Stomach (tissue), 9 donors: ENCODE data around the gene TMEFF2. TPM values are rescaled to one million over a fixed set of nuclear protein-coding genes. Genes with fewer than 3 reads are reported as not detected.

Source experiments
- DNase-seq, 2 donors: peaks; one replicate each; pipeline versions ENCODE4 v3.0.0 to v3.0.0-alpha.2; 2013 to 2019
- H3K27ac ChIP-seq, 5 donors: fragments of 200-600 bp in 4 of 5; sonication (generic) in 4 of 5; one replicate each; pipeline ENCODE4 v1.5.1; 2013 to 2019; ENCODE audit warnings: mild to moderate bottlenecking in 1 of 5, moderate library complexity in 1 of 5
- H3K27me3 ChIP-seq, 3 donors: fragments of 200-600 bp; sonication (generic); one replicate each; pipeline ENCODE4 v1.5.1; 2017 to 2019; ENCODE audit warnings: mixed run types in 1 of 3
- H3K36me3 ChIP-seq, 4 donors: fragments of 200-600 bp; sonication (generic); 1 replicate in 3 of 4; 2 replicates in 1 of 4; pipeline ENCODE4 v1.5.1; 2016 to 2019
- H3K4me1 ChIP-seq, 4 donors: fragments of 200-600 bp; sonication (generic); one replicate each; pipeline ENCODE4 v1.5.1; 2016 to 2019
- H3K4me3 ChIP-seq, 4 donors: fragments of 200-600 bp; sonication (generic) in 3 of 4; one replicate each; pipeline ENCODE4 v1.5.1; 2016 to 2019; ENCODE audit warnings: mild to moderate bottlenecking in 1 of 4
- H3K9me3 ChIP-seq, 4 donors: fragments of 200-600 bp; sonication (generic); one replicate each; pipeline ENCODE4 v1.5.1; 2016 to 2019
- EP300 ChIP-seq: sonication (generic); formaldehyde crosslinking; IDR thresholded peaks from one replicate; pipeline ENCODE4 v1.6.1; 2017; ENCODE audit warnings: antibody characterized with exemption
- POLR2A ChIP-seq, 4 donors: fragments of 450-650 bp; IDR thresholded peaks; one replicate each; pipeline ENCODE4 v1.6.1; 2016; ENCODE audit warnings: antibody characterized with exemption in 4 of 4, control low read depth in 2 of 4, mild to moderate bottlenecking in 1 of 4, moderate library complexity in 1 of 4
- POLR2AphosphoS5 ChIP-seq, 3 donors: sonication (generic); formaldehyde crosslinking; IDR thresholded peaks; one replicate each; pipeline ENCODE4 v1.6.1; 2016; ENCODE audit warnings: antibody characterized with exemption in 3 of 3
- WGBS, 5 donors: extraction: QIAGEN DNeasy Blood & Tissue Kit in 3 of 5; methylation state at CpG; one replicate each; pipeline versions ENCODE4 v1.1.5 to v1.1.7; 2013 to 2018; 5-methylcytosine and 5-hydroxymethylcytosine counted together
- intact Hi-C: fragments of 100-400 bp; cut with DNase I; formaldehyde crosslinking; loops from one replicate; pipeline ENCODE4 v1.15.1; 2023; ENCODE audit warnings: low total_unique reads
- polyA plus RNA-seq, 3 donors: library from polyadenylated mRNA; stranded (reverse); fragments of 200-250 nt; gene quantifications; one replicate each; pipeline ENCODE4 v1.2.3, GENCODE V29; 2013
- total RNA-seq, 5 donors: library from RNA; depleted of rRNA; stranded (reverse); fragments of >200 nt; gene quantifications; one replicate each; pipeline versions ENCODE4 v1.1.0 to v1.2.3, GENCODE V29; 2014 to 2016
- TF ChIP-seq, protein P1 (sequence below), 7 experiments: fragments of 450-650 bp in 4 of 7; fragments of 200-600 bp in 3 of 7; sonication (generic) in 3 of 7; IDR thresholded peaks; one replicate each; pipeline ENCODE4 v1.5.1; 2016 to 2019; ENCODE audit warnings: antibody characterized with exemption in 7 of 7, control low read depth in 2 of 7, mild to moderate bottlenecking in 1 of 7
- donor health status: healthy with polysubstance abuse.
- donor health status: Bipolar disorder and iron deficiency.
- donor health status: healthy.

TMEFF2 gene
- total and polyA plus RNA-seq, 8 donors, result 0.23 to 0.50 (median 0.37) TPM; not detected in 3

DNA sequence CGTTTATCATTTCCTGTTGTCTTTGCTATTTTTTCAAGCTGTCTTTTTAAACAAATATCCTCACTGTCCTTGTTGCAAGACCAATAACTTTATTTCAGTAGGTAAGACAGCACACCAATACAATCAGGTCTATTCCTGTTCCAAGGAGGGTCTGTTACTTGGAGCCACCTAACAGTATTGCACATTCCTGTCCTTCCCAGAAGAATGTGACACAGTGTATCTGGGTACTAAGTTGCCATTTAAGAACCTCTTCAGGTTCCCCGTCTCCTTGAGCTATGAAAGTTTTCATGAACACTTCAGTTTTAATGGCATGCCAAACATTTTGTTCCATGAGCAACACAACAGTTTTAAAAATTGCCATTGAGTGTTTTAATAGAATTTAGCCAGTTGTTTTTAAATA is 209.0 kb downstream of the TMEFF2 start:
- DNase-seq, result no peak
- no peak for TF ChIP-seq POLR2A (IDR thresholded peaks at IDR 0.05)
- TF ChIP-seq EP300, result no peak
- TF ChIP-seq POLR2AphosphoS5 (IDR thresholded peaks at IDR 0.05), result no peak
- TF ChIP-seq, protein P1, sequence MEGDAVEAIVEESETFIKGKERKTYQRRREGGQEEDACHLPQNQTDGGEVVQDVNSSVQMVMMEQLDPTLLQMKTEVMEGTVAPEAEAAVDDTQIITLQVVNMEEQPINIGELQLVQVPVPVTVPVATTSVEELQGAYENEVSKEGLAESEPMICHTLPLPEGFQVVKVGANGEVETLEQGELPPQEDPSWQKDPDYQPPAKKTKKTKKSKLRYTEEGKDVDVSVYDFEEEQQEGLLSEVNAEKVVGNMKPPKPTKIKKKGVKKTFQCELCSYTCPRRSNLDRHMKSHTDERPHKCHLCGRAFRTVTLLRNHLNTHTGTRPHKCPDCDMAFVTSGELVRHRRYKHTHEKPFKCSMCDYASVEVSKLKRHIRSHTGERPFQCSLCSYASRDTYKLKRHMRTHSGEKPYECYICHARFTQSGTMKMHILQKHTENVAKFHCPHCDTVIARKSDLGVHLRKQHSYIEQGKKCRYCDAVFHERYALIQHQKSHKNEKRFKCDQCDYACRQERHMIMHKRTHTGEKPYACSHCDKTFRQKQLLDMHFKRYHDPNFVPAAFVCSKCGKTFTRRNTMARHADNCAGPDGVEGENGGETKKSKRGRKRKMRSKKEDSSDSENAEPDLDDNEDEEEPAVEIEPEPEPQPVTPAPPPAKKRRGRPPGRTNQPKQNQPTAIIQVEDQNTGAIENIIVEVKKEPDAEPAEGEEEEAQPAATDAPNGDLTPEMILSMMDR (IDR thresholded peaks at IDR 0.05), result no peak
- no peaks in the 10 kb centered on the region for H3K36me3 ChIP-seq
- H3K27ac ChIP-seq, result no peak overlapping the region
- no peak overlapping the region for H3K4me3 ChIP-seq
- WGBS, 5 donors, result 70 to 82% (median 73%) methylated on average over 2 of the region's 2 CpGs
- intact Hi-C loops, result no loop called here
- no peaks in the 10 kb centered on the region for H3K4me1 ChIP-seq
- H3K9me3 ChIP-seq, result no peaks in the 10 kb centered on the region
- H3K27me3 ChIP-seq, result no peaks in the 10 kb centered on the region

DNA sequence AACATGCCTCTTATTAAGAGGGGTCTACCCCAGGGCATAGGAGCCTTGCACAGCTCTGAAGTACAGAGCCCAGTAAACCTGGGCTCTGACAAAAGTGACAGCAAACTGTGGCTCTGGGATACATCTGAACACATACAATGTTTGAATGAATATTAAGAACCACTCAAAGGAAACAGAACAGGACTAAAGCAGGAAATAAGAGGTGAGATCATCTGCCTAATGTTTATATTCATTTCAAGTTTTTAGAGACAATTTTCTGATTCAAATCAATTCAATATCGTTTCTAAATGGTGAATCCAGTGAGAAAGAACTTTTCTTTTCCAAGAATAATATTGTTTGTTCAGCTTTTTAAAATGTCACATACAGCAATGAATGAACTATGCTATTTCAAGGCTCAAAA is 211.1 kb downstream of the TMEFF2 start:
- H3K27me3 ChIP-seq, result no peaks in the 10 kb centered on the region
- H3K27ac ChIP-seq, result no peak overlapping the region
- H3K9me3 ChIP-seq, result no peaks in the 10 kb centered on the region
- no peak for DNase-seq
- H3K4me1 ChIP-seq, result no peaks in the 10 kb centered on the region
- intact Hi-C loops, result no loop called here
- no peak overlapping the region for H3K4me3 ChIP-seq
- no peak for TF ChIP-seq POLR2AphosphoS5 (IDR thresholded peaks at IDR 0.05)
- no peak for TF ChIP-seq POLR2A (IDR thresholded peaks at IDR 0.05)
- TF ChIP-seq EP300, result no peak
- TF ChIP-seq, protein P1 (IDR thresholded peaks at IDR 0.05), result no peak
- no peaks in the 10 kb centered on the region for H3K36me3 ChIP-seq
- 63 to 86% (median 79%) methylated on average over 1 of the region's 1 CpG for WGBS, 5 donors

DNA sequence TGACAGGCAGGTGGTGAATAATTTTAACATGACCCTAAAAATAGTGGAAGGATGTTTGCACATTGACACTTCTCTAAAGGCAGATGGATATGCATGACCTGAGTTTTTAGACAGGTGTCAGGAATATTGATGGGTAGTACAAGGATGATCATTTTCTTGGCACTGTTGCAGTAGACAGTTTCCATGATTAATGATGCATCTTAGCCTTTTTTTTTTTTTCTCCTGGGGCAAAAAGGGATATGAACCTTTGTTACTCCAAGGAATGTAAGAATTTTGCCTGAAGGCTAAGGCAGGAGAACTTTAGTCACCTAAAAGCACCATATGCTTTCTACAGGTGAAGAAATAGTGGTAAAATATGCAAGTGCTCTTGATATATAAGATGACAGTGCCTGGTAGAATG is 211.5 kb downstream of the TMEFF2 start:
- H3K9me3 ChIP-seq, result no peaks in the 10 kb centered on the region
- intact Hi-C loops, result no loop called here
- H3K4me1 ChIP-seq, result no peaks in the 10 kb centered on the region
- no peaks in the 10 kb centered on the region for H3K36me3 ChIP-seq
- TF ChIP-seq EP300, result no peak
- TF ChIP-seq POLR2AphosphoS5 (IDR thresholded peaks at IDR 0.05), result no peak
- DNase-seq, result no peak
- H3K4me3 ChIP-seq, result no peak overlapping the region
- H3K27ac ChIP-seq, result no peak overlapping the region
- H3K27me3 ChIP-seq, result no peaks in the 10 kb centered on the region

DNA sequence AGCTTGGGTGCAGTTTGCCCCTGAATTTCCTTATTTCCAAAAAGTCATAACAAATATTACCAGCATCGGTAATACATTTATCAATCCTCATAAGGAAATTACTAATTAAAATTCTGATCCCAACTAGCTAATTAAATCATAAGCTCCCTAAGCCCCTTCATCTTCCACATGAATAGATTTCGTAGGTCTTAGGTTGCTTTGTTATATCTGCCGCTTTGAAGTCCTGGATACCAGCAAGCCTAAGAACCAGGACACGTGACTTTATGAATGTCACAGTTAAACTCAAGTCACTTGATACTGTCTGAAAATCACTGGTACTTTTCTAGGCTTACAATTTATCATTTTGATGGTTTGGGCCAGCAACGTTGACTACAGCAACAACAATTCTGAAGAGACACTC is 213.0 kb downstream of the TMEFF2 start:
- TF ChIP-seq, protein P1 (IDR thresholded peaks at IDR 0.05), result no peak
- TF ChIP-seq POLR2A (IDR thresholded peaks at IDR 0.05) (no peak), POLR2AphosphoS5 (IDR thresholded peaks at IDR 0.05) (no peak), EP300 (no peak)
- H3K27me3 ChIP-seq, result no peaks in the 10 kb centered on the region
- no peaks in the 10 kb centered on the region for H3K9me3 ChIP-seq
- no peak overlapping the region for H3K27ac ChIP-seq
- no peak for DNase-seq
- no peak overlapping the region for H3K4me3 ChIP-seq
- WGBS, 5 donors, result 78 to 94% (median 80%) methylated on average over 5 of the region's 5 CpGs
- intact Hi-C loops, result no loop called here
- no peaks in the 10 kb centered on the region for H3K4me1 ChIP-seq
- H3K36me3 ChIP-seq, result no peaks in the 10 kb centered on the region

DNA sequence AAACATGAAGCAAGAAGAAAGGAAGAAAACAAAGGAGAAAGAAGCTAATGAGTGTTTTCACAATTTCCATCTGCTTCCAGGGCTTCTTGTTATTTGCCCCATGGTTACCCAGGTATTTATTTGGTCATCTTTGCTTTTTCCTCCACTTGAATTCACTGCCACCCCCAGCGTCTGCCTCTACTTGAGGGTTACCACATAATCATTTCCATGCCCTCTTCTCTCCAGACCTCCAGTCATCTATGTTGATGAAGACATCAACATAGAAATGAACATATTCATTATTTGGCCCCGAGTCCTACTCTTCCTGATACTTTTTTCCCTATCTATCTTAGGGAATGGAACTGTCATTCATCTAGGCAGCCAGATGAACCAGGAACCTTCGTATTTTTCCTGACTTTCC is 214.2 kb downstream of the TMEFF2 start:
- Histone ChIP-seq H3K27ac (no peak overlapping the region), H3K36me3 (no peaks in the 10 kb centered on the region), H3K27me3 (no peaks in the 10 kb centered on the region), H3K4me3 (no peak overlapping the region), H3K4me1 (peaks cover 0 to 9% (median 2%) of the 10 kb centered on the region in 4 donors), H3K9me3 (no peaks in the 10 kb centered on the region)
- intact Hi-C loops, result no loop called here
- no peak for DNase-seq
- TF ChIP-seq POLR2AphosphoS5 (IDR thresholded peaks at IDR 0.05) (no peak), EP300 (no peak), POLR2A (IDR thresholded peaks at IDR 0.05) (no peak)
- TF ChIP-seq, protein P1 (IDR thresholded peaks at IDR 0.05), result no peak
- 86 to 92% (median 87%) methylated on average over 3 of the region's 3 CpGs for WGBS, 5 donors
